GM21528 (cell line): Measurements from ENCODE around the gene NCAPD3.
"Not testable (repeated sequence)": the region's sequence is repeated elsewhere in the genome, so short reads cannot be mapped to it uniquely, and the experiment has no call there.

Experiments used
- ATAC-seq: cut with Tn5 transposase; IDR thresholded peaks from one replicate; pipeline ENCODE4 v1.9.1; 2021; ENCODE audit warnings: mild to moderate bottlenecking, moderate library complexity; ENCODE audit not compliant: unreplicated experiment, low FRiP score

NCAPD3 gene

GRCh38 chr11:134226806-134227325 lies 3.1 kb upstream of the NCAPD3 start:
- no peak for ATAC-seq

GRCh38 chr11:134224710-134225664 lies 1.2 kb upstream of the NCAPD3 start:
- peak; percentile 13 for ATAC-seq

- ATAC-seq: no peak
These were observed 646 bp downstream of the NCAPD3 start for GRCh38 chr11:134223121-134223520.

- no peak for ATAC-seq
These were observed 7.0 kb downstream of the NCAPD3 start for GRCh38 chr11:134216816-134217215.

- ATAC-seq: no peak
These were observed 7.9 kb downstream of the NCAPD3 start for GRCh38 chr11:134215836-134216235.

- ATAC-seq: no peak
These were observed 16.1 kb downstream of the NCAPD3 start for GRCh38 chr11:134207538-134208239.

GRCh38 chr11:134206185-134206584 lies 17.6 kb downstream of the NCAPD3 start:
- ATAC-seq: no peak

- ATAC-seq: no peak
These were observed 18.0 kb downstream of the NCAPD3 start for GRCh38 chr11:134205729-134206128.

GRCh38 chr11:134202661-134203060 lies 21.1 kb downstream of the NCAPD3 start:
- ATAC-seq: no peak

- ATAC-seq: no peak
These were observed 23.1 kb downstream of the NCAPD3 start for GRCh38 chr11:134200688-134201087.

- ATAC-seq: no peak
These were observed 24.2 kb downstream of the NCAPD3 start for GRCh38 chr11:134199531-134199930.

- ATAC-seq: no peak
These were observed 27.0 kb downstream of the NCAPD3 start for GRCh38 chr11:134196756-134197155.

- not testable (repeated sequence) for ATAC-seq
These were observed 35.7 kb downstream of the NCAPD3 start for GRCh38 chr11:134188092-134188491.

- no peak for ATAC-seq
These were observed 42.1 kb downstream of the NCAPD3 start for GRCh38 chr11:134181707-134182106.

GRCh38 chr11:134178032-134178674 lies 45.6 kb downstream of the NCAPD3 start:
- ATAC-seq: no peak

GRCh38 chr11:134176284-134176683 lies 47.5 kb downstream of the NCAPD3 start:
- no peak for ATAC-seq

GRCh38 chr11:134173296-134173695 lies 50.5 kb downstream of the NCAPD3 start:
- no peak for ATAC-seq

- ATAC-seq: no peak
These were observed 51.8 kb downstream of the NCAPD3 start for GRCh38 chr11:134171951-134172350.

- ATAC-seq: no peak
These were observed 52.9 kb downstream of the NCAPD3 start for GRCh38 chr11:134170919-134171281.

GRCh38 chr11:134170177-134170918 lies 53.4 kb downstream of the NCAPD3 start:
- ATAC-seq: no peak
